ENCODE data around the gene SYNRG.

The SYNRG gene

GRCh38 chr17:37488607-37489196 lies 120.5 kb downstream of the SYNRG start (continued):
- TF ChIP-seq ZNF404 (tag by site-specific recombination; IDR thresholded peaks at IDR 0.05) (no peak), ZNF48 (tag by site-specific recombination; IDR thresholded peaks at IDR 0.05) (no peak), ZNF670 (tag by site-specific recombination; IDR thresholded peaks at IDR 0.05; ENCODE audit: low read depth) (no peak), ZNF10 (tag by site-specific recombination; IDR thresholded peaks at IDR 0.05) (peak; percentile 90; the same call in 1 of the 2 replicates), ZNF837 (tag by site-specific recombination; IDR thresholded peaks at IDR 0.05) (no peak), ZNF416 (tag by site-specific recombination; IDR thresholded peaks at IDR 0.05) (no peak), ZNF544 (tag by site-specific recombination; IDR thresholded peaks at IDR 0.05) (no peak), SP3 (tag by site-specific recombination; IDR thresholded peaks at IDR 0.05) (peak; percentile 42; the same call in 1 of the 2 replicates), ZNF354C (tag by site-specific recombination; IDR thresholded peaks at IDR 0.05; ENCODE audit: borderline replicate concordance, low read depth) (no peak), ZNF510 (tag by site-specific recombination; IDR thresholded peaks at IDR 0.05; ENCODE audit: insufficient replicate concordance) (no peak), ZNF571 (tag by site-specific recombination; IDR thresholded peaks at IDR 0.05) (no peak), ZBTB48 (tag by site-specific recombination; IDR thresholded peaks at IDR 0.05) (no peak), ZNF248 (tag by site-specific recombination; IDR thresholded peaks at IDR 0.05) (no peak), ZFHX2 (tag by site-specific recombination; conservative IDR thresholded peaks at IDR 0.05) (peak; percentile 81), ZSCAN16 (tag by site-specific recombination; IDR thresholded peaks at IDR 0.05) (no peak), ZNF501 (tag by site-specific recombination; IDR thresholded peaks at IDR 0.05) (no peak), ZNF23 (tag by site-specific recombination; IDR thresholded peaks at IDR 0.05; ENCODE audit: borderline replicate concordance) (no peak), AEBP2 (tag by site-specific recombination; IDR thresholded peaks at IDR 0.05; ENCODE audit: borderline replicate concordance) (no peak), SP2 (tag by site-specific recombination; IDR thresholded peaks at IDR 0.05) (peak; percentile 53), ZNF132 (tag by site-specific recombination; IDR thresholded peaks at IDR 0.05; ENCODE audit: borderline replicate concordance) (no peak), ZNF530 (tag by site-specific recombination; IDR thresholded peaks at IDR 0.05; ENCODE audit: low read depth) (no peak), KLF9 (tag by site-specific recombination; IDR thresholded peaks at IDR 0.05; ENCODE audit: low read depth) (no peak; the same call in 1 of the 2 replicates), ZNF600 (tag by site-specific recombination; IDR thresholded peaks at IDR 0.05) (peak; percentile 62), BCL11A (tag by site-specific recombination; IDR thresholded peaks at IDR 0.05; ENCODE audit: low read depth) (no peak), ZNF18 (tag by site-specific recombination; IDR thresholded peaks at IDR 0.05) (no peak), ZFP37 (tag by site-specific recombination; IDR thresholded peaks at IDR 0.05) (no peak), ZNF768 (tag by site-specific recombination; IDR thresholded peaks at IDR 0.05) (no peak), ZBTB26 (tag by site-specific recombination; optimal IDR thresholded peaks at IDR 0.05) (no peak)
- TF ChIP-seq, protein P1, sequence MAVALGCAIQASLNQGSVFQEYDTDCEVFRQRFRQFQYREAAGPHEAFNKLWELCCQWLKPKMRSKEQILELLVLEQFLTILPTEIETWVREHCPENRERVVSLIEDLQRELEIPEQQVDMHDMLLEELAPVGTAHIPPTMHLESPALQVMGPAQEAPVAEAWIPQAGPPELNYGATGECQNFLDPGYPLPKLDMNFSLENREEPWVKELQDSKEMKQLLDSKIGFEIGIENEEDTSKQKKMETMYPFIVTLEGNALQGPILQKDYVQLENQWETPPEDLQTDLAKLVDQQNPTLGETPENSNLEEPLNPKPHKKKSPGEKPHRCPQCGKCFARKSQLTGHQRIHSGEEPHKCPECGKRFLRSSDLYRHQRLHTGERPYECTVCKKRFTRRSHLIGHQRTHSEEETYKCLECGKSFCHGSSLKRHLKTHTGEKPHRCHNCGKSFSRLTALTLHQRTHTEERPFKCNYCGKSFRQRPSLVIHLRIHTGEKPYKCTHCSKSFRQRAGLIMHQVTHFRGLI (tag by site-specific recombination; IDR thresholded peaks at IDR 0.05), result peak; percentile 86
- TF ChIP-seq, protein P2, sequence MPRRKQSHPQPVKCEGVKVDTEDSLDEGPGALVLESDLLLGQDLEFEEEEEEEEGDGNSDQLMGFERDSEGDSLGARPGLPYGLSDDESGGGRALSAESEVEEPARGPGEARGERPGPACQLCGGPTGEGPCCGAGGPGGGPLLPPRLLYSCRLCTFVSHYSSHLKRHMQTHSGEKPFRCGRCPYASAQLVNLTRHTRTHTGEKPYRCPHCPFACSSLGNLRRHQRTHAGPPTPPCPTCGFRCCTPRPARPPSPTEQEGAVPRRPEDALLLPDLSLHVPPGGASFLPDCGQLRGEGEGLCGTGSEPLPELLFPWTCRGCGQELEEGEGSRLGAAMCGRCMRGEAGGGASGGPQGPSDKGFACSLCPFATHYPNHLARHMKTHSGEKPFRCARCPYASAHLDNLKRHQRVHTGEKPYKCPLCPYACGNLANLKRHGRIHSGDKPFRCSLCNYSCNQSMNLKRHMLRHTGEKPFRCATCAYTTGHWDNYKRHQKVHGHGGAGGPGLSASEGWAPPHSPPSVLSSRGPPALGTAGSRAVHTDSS (tag by site-specific recombination; IDR thresholded peaks at IDR 0.05), result no peak
- TF ChIP-seq, protein P3, sequence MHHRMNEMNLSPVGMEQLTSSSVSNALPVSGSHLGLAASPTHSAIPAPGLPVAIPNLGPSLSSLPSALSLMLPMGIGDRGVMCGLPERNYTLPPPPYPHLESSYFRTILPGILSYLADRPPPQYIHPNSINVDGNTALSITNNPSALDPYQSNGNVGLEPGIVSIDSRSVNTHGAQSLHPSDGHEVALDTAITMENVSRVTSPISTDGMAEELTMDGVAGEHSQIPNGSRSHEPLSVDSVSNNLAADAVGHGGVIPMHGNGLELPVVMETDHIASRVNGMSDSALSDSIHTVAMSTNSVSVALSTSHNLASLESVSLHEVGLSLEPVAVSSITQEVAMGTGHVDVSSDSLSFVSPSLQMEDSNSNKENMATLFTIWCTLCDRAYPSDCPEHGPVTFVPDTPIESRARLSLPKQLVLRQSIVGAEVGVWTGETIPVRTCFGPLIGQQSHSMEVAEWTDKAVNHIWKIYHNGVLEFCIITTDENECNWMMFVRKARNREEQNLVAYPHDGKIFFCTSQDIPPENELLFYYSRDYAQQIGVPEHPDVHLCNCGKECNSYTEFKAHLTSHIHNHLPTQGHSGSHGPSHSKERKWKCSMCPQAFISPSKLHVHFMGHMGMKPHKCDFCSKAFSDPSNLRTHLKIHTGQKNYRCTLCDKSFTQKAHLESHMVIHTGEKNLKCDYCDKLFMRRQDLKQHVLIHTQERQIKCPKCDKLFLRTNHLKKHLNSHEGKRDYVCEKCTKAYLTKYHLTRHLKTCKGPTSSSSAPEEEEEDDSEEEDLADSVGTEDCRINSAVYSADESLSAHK (tag by site-specific recombination; IDR thresholded peaks at IDR 0.05), result no peak
